Activated naive CD8-positive, alpha-beta T cell treated with anti-CD3 and anti-CD28 coated beads, Interleukin-2, amount 50 U/mL, for 16 hours (primary cell): ENCODE measurements around the gene KIRREL3.
"Not testable (repeated sequence)": the region's sequence is repeated elsewhere in the genome, so short reads cannot be mapped to it uniquely, and the experiment has no call there.

Experiments
- DNase-seq: peaks from one replicate; pipeline ENCODE4 v3.0.0-alpha.2; 2020; ENCODE audit warnings: low read depth, low spot score

The KIRREL3 gene

DNA sequence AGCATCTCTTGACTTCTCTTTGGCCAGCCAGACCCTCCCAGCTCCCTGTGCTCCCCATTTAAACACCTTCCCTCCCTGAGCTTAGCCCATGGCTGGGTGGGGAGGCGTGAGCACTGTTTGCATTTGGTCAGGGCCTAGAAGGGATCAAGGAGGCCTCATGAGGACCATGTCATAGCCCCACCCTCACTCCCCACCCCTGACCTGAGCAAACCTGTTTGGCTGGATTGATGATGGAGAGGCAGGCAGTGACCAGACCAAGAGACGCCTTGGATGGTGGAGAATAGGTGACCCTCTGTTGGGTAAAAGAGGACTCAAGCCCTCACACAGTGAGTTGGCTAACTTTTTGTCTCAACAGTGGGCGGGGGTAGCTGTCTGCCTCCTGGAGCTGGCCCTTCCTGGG is 595.2 kb downstream of the KIRREL3 start:
- DNase-seq = no peak

DNA sequence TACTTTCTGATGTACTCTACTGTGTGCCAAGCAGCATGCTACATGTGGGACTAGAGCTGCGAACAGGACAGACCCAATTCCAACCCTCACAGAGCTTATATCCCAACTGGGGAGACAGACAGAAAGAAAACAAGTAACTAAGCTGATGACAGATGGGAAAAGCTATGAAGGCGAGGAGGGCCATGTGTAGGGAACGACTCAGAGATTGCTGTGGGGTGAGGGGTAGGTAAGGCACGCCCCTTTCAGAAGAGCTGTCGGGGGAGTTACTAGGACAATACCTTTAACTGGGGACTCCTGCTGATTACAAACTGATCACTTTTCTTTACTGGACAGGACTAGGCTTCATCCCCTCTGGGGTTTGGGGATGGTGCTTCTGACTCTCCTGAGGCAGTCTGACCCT is 596.2 kb downstream of the KIRREL3 start:
- DNase-seq = no peak

DNA sequence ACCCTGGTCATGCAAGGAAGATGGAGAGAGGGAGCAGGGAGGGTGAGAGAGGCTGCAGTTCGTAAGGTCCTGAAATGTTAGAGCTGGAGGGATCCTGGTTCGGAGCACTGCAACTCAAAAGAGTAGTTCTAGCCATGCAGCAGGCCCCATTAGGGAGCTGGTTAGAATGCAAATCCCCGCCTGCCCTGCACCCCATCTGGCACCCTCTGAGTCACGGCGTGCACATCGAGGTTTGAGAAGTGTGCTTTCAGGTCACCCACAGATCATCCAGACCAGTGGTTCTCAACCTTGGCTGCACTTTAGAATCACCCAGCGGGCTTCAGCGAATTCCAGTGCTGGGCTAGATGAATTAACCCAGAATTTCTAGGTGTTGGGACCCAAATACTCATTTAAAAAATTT is 596.9 kb downstream of the KIRREL3 start:
- DNase-seq = no peak

DNA sequence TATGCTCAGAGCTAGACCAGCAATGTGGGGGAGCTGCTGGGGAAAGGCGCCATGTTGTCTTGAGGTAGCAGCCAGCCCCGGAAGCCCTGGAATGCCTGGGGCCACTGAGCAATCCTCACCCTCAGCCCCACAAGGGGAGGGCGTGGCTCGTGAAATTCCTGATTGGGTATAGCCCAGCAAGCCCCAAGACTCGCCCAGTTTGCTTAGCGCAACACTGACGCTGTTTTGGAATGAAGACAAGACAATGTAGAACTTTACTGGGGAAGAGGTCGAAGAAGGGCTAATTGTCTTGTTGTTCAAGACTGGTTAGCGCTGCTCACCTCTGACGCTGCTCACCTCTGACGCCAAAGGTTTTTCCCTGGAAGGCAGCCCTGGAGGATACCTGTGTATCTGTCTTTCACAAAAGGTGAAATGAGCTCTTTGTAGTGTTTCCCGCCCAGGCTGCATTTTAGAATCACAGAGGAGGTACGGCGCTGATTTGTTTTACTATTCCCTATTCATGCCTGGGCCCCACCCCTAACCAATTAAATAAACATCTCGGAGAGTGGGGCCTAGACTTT is 597.5 kb downstream of the KIRREL3 start:
- no peak for DNase-seq

DNA sequence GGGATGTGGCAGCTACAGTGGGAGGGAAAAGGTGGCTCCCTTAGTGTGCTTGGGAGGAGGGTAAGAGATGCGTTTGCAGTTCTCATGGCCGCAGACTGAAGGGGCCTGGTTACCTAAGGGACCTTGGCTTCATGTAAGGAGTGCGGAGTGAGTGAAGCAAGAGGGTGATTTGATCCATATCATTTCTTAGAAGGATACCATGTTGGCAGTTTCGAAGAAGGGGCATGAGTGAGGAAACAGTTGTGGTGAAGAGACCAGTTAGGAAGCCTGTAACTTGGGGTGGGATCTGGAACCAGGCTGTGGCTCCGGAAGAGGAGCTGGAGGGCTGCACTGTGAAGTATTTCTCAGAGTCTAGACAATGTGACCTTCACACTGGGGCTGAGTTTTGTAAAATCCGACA is 600.1 kb downstream of the KIRREL3 start:
- no peak for DNase-seq

DNA sequence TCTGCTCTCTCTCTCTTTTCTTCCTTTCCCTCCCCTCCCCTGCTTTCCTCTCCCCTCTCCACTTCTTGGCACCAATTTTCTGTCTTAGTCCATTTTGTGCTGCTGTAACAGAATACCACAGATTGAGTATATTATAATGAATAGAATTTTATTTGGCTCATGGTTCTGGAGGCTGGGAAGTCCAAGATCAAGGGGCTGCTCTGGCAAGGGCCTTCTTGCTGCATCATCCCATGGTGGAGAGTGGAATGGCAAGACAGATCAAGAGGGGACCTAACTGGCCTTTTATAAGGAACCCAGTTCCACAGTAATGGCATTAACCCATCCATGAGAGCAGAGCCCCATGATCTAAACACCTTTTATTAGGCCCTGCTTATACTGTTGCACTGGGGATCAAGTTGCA is 600.6 kb downstream of the KIRREL3 start:
- no peak for DNase-seq

DNA sequence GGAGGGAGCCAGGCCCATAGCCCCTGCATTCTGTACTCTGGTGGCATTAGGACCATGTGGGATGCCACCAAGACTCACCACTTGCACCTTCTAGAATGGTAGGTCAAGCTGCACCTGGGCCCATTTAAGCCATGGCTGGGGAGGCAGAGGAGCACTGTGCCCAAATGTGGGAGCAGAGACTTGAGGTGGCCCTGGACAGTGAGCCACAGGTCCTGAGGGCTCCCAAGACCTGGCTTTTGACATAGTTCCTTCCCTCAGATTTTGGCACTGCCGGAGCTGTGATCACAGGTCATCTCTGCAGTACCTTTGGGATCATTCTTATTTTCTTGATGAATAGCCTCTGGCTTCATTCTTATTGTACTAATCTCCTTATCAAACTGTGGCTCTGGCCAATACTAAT is 601.8 kb downstream of the KIRREL3 start:
- no peak for DNase-seq

DNA sequence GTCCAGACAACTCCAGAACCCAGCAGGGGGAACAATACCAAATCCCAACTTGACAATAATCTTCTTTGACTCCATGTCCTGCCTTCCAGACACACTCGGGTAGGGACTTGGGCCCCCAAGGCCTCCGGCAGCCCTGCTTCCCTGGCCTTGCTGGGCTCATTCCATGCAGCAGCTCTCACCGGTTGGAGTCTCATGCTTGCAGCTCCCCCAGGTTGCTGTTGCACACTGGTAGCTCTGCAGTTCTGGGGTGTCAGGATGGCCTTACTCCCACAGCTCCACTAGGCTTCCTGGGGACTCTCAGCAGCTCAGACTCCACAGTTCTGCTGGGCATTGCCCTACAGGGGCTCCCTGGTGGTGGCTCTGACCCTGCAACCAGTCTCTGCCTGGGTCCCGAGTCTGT is 602.3 kb downstream of the KIRREL3 start:
- DNase-seq = no peak

DNA sequence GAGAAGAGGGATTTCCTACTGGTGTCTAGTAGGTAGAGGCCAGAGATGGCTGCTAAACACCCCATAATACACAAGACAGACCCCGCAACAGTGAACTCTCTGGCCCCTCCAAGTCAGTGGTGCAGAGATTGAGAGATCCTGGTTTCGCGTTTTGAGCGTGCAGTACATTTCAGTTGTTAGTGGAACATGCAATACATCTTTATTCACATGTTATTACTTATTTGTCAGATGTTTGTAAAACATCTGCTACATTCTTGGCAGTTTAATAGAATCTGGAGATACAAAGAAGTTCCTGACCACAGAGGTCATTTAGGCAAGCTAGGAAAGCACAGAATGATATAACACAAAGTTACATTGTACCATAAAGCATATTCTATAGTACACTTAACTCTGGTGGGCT is 603.6 kb downstream of the KIRREL3 start:
- no peak for DNase-seq

DNA sequence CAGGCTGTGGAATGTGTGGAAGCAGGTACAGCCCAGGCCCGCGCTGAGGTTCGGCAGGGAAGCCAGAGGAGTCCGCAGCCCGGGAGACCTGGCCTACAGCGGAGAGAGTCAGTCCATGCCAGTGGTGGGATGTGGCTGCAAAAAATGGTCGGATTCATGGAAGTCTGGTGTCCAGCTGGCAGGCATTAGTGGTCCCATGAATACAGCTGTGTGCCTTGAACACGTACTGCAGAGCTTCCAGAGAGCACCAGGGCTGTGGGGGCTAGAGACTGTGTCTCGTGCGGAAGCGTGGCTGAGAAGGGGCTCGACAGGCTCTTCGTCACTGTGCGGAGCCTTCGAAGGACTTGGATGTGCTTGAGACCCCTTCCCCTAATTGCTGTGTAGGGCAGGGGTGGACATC is 604.3 kb downstream of the KIRREL3 start:
- DNase-seq = not testable (repeated sequence)

DNA sequence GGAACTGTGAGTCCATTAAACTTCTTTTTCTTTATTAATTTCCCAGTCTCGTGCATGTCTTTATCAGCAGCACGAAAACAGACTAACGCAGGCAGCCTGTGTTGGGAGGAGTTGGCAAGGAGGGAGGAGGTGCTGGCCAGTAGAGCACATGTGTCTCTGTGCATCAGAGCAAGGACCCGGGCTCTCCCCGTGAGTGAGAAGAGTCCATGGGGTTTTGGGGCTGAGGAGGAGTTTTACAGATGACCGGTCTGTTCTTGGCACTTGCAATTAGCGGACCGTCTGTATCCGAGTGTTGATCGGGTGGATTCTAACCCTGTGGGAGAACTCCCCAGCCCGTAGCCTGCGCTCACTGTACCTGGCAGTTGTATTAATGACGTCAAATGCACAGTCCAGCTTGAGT is 604.8 kb downstream of the KIRREL3 start:
- not testable (repeated sequence) for DNase-seq

DNA sequence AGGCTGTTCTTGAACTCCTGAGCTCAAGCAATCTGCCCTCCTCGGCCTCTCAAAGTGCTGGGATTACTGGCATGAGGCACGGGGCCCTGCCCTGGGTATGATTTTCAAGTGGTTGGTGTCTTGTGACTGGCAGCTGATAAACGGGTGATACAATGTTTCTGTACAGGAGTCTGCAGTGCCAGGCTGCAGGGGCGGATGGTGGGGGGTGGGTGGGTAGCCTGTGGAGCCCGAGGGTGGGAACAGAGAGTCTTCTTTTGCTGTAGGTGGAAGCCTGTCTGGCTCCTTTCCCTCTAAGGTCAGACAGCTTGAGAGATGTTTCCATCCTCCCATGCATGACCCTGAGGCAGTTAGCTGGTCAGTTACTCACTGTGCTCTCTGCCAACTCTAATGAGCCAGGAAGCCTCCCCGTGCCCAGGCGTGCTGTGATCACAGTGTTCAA is 605.9 kb downstream of the KIRREL3 start:
- not testable (repeated sequence) for DNase-seq

DNA sequence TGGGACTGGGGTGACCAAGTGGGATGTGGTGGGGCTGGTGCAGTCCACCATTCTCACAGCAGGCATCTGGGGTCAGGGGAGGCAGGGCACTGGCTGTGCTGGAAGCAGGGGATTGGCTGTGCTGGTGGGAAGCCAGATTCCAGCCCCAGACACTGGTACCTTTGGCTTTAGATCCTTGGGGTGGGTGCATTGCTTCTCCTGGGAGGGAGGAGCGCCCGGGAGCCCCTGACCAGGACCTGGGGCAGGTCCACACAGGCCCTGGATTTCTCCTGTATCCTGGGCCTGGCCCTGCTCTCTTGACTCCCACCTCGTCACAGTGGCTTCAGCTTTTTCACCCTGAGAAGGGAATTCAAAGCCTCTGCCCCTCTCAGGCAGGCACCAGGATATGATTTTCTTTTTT is 606.5 kb downstream of the KIRREL3 start:
- no peak for DNase-seq

DNA sequence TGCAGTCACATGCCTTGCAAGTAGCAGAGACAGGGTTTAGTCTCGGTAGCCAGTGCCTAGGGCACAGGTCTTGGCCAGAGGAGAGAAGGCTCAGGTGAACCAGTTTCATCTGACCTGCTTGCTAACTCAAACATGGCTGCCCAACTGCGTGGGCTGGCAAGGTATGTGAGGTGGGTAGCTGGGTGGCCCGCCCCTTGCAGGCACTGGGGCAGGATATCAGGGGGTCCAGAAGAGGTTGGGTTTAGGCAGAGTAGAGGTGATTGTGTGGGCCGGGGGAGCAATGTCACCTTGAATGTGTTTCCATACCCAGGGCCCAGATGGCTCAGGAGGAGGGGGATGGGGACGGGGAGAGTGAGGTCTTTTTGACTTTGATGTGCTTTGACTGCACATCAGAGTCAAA is 607.4 kb downstream of the KIRREL3 start:
- DNase-seq = no peak

DNA sequence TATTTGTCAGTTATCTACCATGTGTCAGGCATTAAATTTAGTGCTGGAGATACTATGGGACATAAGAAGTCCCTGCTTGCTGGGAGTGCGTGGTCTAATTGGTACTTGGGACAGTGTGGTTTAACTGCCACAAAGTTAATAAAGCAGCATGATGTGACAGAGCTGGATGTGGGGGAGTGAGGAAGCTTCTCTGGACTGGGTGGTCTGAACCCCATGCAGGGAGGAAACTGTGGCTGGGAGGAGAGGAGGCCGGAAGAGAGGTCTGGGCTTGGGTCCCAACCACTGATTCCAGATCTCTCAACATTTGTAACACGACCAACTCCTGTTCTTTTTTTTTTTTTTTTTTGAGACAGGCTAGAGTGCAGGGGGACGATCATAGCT is 607.9 kb downstream of the KIRREL3 start:
- DNase-seq = no peak

DNA sequence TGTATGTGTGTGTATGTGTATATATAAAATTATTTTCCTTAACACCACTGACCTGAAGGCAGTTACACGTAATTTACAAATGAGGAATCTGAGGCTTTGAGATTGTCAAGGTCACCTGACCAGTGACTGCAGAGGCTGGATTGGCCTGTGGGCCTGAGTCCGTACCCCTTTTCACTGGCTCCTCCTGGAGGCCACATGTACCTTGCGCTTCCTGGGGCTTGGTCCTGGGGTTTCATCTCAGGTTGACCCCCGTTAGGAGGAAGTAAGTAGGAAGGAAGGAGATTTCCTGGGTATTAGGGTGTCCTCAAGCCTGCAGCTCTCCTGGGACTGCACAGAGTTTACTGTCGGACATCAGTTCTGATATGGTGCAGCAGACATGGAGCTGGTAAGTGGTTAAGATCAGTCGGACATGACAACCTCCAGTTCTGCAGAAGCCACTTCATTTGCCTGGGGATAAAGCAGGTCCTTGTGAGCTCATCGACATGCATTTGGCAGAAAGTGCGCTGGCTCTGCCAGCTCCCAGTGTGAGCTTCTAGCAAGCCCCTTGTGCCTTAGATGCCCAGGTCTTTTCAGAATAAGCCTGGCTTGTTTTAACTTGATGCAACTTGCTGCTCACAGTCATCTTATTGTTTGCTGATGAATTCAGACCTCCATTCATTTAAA is 608.5 kb downstream of the KIRREL3 start:
- no peak for DNase-seq

DNA sequence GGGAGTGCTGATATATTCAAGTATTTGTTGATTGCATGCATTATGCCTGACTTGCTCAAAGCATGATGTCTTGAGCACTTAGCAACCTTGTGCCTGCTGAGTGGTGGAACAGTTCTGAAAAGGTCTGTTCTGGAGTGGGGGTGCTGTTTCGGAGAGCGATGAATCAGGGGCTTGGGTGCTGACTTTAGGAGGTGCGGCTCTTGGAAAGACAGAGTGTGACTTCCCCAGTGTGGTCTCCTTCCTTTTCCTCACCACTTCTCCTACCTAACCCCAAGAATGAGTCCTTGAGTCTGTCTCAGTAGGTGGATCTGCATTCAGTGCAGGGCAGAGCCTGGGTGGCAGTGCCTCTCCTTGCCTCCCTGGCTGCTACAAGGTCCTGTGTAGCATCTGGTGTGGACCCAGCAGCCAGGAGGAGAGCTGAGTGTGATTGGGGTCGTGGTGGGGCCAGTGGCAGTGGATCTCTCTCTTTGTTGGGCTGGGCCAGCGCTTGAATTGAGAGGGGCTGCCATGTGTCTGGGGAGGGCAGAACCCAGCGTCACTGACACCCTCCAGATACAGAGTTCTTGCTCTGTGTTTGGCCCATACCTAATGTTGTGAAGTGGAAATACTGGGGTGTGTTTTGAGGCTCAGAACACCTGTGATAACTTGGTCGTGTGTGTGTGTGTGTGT is 609.1 kb downstream of the KIRREL3 start:
- no peak for DNase-seq

DNA sequence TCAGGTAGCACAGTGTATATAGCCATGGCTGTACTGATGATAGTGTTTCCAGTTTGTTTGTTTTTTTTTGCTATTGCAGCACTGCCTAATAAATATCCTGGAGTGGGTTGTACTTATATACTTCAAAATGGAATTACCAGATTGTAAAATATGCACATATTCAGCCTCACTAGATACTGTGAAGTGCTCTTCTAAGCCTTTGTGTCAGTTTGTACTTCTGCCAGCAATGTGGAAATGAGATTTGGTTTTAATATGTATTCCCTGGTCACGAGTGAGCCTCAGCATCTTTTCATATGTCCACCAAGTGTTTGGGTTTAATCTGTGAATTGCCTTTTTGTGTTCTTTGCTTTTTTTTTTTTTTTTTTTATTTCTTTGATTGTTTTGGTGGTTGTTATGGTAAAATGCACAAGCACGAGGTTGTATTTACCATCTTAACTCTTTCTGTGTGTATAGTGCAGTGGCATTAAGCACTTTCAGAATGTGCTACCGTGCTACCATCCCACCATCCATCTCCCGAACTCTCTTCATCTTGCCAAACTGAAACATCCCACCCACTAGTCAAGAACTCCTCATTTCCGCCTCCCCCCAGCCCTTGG is 610.2 kb downstream of the KIRREL3 start:
- DNase-seq = no peak

DNA sequence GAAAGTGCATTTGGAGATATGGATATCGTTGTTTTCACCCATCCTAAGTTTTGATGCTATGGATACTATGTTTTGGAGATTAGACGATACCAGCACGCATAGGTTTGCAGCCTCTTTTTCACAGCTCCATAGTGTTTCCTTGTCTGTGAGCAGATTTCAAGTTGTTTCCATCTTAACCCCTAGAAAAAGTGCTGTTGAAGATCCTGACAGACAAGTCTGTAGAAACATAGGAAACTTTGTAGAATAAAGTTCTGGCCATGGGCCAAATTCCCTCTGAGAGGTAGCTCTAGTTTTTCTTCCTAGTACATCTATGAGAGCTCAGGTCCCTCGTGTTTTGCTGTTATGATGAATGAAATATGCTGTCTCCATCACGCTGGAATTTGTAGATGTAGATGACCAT is 612.7 kb downstream of the KIRREL3 start:
- DNase-seq = no peak

DNA sequence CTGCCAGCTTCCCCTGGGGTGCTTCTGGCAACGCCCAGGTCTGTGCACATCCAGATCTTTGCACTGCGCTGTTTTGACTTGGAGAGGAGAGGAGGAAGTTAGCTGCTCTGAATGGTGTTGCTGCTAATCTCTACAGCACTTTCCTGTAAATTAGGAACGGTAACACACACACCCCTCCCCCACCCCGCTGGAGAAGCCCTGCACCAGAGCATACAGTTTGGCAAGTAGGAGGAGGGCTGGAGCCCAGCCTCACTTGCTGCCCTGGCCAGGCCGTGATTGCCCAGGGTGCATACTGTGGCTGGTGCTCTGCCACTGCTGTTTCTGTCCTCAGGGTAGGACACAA is 613.9 kb downstream of the KIRREL3 start:
- DNase-seq = not testable (repeated sequence)

DNA sequence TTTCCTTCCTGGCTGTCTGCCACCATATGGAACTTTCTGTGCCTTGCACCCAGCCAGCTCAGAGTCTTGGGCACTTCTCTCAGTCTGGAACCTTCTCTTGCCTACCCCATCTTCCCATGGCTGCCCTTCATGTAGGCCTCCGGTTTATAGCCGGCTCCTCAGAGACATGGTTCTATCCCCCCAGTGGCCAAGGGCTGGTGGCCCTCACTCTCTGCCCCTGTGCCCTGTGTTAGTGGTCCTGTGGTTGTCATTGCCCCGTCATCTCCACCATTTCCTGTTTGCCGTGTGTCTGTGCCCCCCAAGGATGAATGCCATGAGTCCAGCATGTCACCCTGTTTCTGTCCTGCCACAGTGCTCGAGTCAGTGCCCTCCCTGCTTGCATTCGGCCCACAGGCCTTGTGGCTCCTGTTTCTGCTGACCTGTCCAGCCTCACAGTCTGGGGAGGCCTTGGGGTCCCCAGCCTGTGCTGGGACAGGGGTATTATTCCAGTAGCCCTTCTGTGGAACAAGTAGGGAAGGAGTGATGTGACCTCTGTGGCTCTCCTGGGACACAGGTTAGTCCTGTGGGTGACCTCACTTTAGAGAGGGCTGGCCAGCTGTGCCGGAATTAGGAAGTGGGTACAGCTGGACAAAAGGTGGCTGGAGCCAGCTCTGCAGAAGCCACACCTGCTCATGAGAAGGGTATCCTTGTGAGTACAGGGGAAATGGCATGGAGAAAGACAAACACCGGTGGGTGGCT is 614.4 kb downstream of the KIRREL3 start:
- no peak for DNase-seq

DNA sequence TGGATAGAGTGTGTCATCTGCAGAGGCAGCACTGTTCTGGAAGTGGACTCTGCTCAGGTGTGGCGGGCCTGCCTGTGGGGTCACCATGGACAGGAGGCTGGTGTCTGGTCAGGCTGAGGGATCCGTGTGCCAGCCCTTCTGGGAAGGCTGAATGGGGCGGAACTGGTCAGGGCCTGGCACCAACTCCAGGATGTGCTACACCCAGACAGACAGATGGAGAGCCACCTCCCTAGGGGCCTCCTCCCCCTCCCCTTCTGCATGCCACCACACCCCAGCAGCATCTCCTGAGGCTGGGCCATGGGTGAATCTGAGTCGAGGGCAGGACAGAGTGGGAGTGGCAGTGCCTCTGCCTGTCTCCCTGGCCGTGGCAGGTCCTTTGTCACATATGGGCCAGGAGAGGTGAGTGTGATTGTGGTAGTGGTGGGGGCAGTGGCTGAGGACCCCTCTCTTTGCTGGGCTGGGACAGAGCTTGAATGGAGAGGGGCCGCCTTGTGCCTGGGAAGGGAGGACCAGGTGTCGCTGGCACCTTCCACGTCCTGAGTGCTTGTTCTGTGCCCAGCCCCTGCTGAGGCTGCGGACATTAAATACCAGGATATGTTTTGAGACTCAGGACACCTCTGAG is 616.0 kb downstream of the KIRREL3 start:
- no peak for DNase-seq
